Midbrain (tissue), 1 donor: Measurements from ENCODE around the gene COL26A1.
"Not testable (repeated sequence)": the region's sequence is repeated elsewhere in the genome, so short reads cannot be mapped to it uniquely, and the experiment has no call there.

Experiments
- DNase-seq: peaks from one replicate; lab custom pipeline; 2025; lab: John Stamatoyannopoulos, UW

COL26A1 gene

DNA sequence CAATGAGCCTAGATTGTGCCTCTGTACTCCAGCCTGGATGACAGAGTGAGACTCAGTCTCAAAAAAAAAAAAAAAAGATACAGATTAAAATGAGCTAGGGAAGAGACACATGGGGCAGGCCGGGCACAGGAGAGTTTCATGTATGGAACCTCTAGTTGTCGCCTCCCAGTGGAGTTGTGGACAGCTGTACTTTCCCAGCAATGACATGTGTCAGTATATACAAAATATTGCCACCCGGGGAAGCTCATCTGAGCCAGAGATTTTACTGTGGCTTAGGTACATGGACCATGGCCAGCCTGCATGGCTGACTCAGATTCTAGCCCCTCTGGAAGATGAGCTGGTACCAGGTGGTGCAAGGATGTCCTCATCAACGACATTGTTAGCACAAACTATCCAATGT, 87.4 kb downstream of the COL26A1 start:
- no peak for DNase-seq

DNA sequence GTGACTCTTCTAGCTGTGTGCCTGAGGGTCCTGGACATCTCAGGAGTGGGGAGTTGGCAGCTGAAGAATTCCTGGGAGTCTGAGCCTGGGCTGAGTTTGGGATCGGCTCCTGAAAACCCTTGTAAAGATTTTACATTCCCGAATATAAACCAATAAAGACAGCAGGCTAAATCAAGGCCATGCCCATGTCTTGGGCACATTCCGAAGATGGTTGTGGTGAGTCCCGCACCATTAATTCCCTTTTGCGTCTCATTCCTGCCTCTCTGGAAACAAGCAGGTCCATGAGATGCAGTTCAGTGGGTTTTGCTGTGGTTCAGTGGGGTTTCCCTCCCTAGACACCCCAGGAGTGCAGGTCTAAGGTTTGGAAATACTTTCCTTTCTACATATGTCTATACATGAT, 90.9 kb downstream of the COL26A1 start:
- no peak for DNase-seq

- DNase-seq, result no peak
Observed at GRCh38 chr7:101457001-101457750, 94.5 kb downstream of the COL26A1 start.

DNA sequence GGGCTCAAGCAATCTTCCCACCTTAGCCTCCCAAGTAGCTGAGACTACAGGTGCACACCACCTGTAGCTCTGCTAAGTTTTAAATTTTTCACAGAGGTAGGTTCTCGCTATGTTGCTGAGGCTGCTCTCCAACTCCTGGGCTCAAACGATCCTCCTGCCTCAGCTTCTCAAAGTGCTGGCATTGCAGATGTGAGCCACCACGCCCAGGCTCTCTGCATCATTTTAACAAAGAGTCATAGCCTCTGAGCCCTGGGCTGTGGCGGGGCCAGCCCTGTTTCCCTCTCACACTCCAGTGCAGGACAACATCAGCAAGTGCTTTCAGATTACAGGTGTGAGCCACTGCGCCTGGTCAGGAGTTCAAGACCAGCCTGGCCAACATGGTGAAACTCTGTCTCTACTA, 102.5 kb downstream of the COL26A1 start:
- DNase-seq, result no peak

- DNase-seq, result no peak
Observed at GRCh38 chr7:101465576-101466196, 103.0 kb downstream of the COL26A1 start.

DNA sequence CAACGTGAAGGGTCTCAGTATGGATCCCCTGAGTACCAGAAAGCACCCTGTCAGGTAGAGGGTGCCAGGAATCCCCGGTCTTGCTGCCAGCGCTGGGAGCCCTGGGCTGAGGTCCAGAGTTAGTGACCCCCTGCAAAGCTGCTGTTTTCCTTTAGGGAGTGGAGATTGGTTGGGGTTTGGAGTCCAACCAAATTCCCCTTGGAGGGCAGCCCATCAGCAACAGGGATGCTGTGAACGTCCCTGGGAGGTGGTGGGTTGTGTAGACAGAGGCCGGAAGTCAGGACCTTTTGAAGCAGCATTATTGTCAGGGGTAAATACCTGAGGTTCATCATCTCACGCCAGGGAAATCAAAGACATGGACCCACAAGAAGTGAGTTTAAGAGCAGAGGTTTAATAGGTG, 104.2 kb downstream of the COL26A1 start:
- DNase-seq, result no peak

DNA sequence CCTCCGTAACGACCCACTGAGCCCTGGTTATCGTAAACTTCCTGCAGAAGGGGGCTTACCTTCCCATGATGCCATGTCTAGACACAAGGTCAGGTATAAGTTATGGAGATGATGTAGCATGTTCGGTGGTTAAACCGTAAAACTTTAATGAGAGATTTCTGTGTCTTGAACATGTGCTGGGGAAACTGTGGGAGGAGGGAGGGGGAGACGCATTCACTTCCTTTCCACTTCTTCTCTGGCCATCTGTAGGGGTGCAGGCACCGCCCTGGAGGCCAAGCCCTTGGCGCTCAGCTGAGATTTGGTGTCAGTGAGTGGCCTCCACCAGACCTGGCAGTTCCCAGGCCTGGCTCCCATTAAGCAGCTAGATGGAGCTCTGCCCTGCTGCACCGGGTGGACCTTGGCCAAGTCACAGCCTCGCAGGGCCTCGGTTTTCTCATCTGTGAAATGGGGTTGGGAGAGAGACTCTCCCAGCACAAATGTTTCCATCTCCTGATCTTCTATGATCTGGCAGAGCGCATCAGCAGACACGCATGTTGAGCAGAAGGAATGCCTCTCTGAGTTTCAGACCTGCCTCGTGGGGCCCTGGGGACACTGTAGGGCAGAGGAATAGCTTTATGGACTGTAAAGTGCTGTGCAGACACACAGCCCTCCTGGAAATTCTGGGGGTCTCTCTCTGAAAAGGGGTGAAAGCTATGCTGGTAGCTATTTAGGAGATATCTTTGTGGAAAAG, 106.0 kb downstream of the COL26A1 start:
- no peak for DNase-seq

GRCh38 chr7:101470668-101471487, 108.2 kb downstream of the COL26A1 start:
- DNase-seq, result no peak

DNA sequence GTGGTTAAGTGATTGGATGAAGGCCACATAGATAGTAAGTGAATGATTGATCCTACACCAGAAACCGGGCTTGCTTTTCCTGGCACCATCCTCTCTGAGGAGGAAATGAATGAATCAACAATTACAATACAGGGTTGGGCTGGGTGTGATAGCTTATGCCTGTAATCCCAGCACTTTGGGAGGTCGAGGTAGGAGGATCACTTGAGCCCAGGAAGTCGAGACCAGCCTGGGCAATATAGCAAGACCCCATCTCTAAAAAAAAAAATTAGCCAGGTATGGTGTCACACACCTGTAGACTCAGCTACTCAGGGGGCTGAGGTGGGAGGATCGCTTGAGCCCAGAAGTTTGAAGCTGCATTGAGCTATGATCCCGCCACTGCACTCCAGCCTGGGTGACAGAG, 111.5 kb downstream of the COL26A1 start:
- no peak for DNase-seq

DNA sequence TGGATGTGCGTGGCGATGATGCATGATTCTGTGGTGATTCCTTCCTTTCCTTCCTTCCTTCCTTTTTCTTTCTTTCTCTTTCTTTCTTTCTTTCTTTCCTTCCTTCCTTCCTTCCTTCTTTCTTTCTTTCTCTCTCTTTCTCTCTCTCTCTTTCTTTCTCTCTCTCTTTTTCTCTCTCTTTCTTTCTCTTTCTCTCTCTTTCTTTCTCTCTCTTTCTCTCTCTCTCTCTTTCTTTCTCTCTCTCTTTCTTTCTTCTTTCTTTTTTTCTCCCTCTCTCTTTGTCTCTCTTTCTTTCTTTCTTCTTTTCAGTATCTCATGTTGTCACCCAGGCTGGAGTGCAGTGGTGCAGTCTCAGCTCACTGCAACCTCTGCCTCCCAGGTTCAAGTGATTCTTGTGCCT, 113.0 kb downstream of the COL26A1 start:
- not testable (repeated sequence) for DNase-seq

DNA sequence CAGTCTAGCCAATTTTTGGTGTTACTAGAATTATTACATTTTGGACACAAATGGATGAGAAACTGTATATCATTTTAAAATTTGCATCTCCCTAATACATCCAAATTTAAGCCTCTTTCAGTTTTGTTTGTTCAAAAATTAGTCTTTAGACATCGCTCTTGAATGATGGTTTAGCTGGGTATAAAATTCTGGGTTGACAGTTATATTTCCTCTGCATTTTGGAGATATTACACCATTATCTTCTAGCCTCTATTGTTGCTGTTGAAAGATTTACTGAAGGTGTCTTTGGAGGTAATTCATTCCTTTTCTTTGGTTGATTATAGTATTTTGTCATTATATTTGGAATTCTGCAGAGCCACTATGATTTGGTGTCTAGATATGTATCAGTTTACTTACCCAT, 116.5 kb downstream of the COL26A1 start:
- no peak for DNase-seq

- not testable (repeated sequence) for DNase-seq
Observed at GRCh38 chr7:101486056-101486432, 123.4 kb downstream of the COL26A1 start.

- DNase-seq, result no peak
Observed at GRCh38 chr7:101486433-101487104, 123.9 kb downstream of the COL26A1 start.

- DNase-seq, result no peak
Observed at GRCh38 chr7:101487105-101487458, 124.4 kb downstream of the COL26A1 start.

GRCh38 chr7:101487753-101488152, 125.1 kb downstream of the COL26A1 start:
- no peak for DNase-seq

- DNase-seq, result no peak
Observed at GRCh38 chr7:101488826-101489572, 126.3 kb downstream of the COL26A1 start.

DNA sequence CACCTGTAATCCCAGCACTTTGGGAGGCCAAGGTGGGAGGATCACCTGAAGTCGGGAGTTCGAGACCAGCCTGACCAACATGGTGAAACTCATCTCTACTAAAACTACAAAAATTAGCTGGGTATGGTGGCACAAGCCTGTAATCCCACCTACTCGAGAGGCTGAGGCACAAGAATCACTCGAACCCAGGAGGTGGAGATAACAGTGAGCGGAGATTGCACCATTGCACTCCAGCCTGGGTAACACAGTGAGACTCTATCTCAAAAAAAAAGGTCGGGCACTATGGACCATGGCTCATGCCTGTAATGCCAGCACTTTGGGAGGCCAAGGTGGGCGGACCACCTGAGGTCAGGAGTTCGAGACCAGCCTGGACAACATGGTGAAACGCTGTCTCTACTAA, 127.8 kb downstream of the COL26A1 start:
- DNase-seq, result not testable (repeated sequence)

DNA sequence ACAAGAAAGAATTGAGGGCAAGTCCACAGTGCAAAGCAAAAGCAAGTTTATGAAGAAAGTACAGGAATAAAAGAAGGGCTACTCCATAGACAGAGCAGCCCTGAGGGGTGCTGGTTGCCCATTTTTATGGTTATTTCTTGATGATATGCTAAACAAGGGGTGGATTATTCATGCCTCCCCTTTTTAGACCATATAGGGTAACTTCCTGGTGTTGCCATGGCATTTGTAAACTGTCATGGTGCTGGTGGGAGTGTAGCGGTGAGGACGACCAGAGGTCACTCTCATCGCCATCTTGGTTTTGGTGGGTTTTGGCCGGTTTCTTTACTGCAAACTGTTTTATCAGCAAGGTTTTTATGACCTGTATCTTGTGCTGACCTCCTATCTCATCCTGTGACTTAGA, 128.8 kb downstream of the COL26A1 start:
- not testable (repeated sequence) for DNase-seq

GRCh38 chr7:101494602-101495329, 132.1 kb downstream of the COL26A1 start:
- DNase-seq, result no peak

- DNase-seq, result no peak
Observed at GRCh38 chr7:101496017-101496416, 133.3 kb downstream of the COL26A1 start.
